SH-SY5Y (cell line): Measurements from ENCODE around the gene COL18A1.

Experiments used
- GATA2 ChIP-seq: IDR thresholded peaks from 2 replicates; pipeline ENCODE4 v1.6.1; 2011; ENCODE audit warnings: mild to moderate bottlenecking, low read depth, low read length
- GATA3 ChIP-seq: IDR thresholded peaks from 2 replicates; pipeline ENCODE4 v1.6.1; 2011; ENCODE audit warnings: low read depth, mild to moderate bottlenecking, low read length, moderate library complexity

DNA sequence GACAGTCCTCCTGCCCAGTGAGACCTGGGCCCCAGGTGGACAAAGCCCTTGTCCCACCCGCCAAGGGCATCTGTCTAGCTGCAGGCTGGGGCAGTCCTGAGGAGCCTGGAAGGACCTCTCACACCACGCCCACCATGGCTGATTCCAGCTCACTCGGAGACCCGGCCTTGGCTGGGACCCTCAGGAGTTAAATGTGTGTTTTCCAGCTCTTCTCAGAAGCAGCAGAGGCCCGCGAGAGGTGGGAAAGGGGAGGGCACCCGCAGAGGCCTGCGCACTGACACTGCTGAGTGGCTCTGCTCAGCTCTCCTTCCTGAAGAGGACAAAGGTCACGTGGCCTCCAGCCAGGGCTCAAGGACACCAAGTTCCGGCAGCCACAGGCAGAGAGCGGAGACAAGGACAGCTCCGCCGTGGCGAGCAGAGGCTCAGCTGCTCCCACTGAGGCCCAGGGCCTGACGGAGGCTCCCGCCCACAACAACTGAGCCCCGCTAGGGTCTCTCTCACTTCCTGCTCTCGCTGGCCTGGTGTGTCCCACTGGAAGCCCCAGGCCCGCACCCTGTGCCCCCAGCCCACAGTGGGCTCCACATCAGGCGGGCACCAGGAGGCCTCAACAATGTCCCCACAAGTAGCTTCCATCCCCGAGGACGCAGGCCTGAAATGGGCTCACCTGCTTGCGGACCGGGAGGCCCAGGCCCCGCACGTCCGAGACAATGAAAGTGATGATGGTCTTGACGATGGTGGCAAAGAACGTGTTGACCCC lies 120.4 kb downstream of the COL18A1 start:
- TF ChIP-seq GATA3 (no peak), GATA2 (no peak)
